ENCODE measurements around the gene NEIL1.

GRCh38 chr15:75327005-75327404, 19.8 kb upstream of the NEIL1 start:
- TF ChIP-seq OVOL2 (CRISPR knock-in tag; IDR thresholded peaks at IDR 0.05; ENCODE audit: borderline replicate concordance) (no peak), JUN (CRISPR knock-in tag; IDR thresholded peaks at IDR 0.05) (no peak), CTCF (IDR thresholded peaks at IDR 0.05) (no peak)
